CD4-positive, CD25-positive, alpha-beta regulatory T cell (primary cell): ENCODE measurements around the gene ZFP3. TPM values are rescaled to one million over a fixed set of nuclear protein-coding genes. Genes with fewer than 3 reads are reported as not detected.
"Not testable (repeated sequence)": the region's sequence is repeated elsewhere in the genome, so short reads cannot be mapped to it uniquely, and the experiment has no call there.

Source experiments
- ATAC-seq, 2 donors: fragments of 150-1000 bp; cut with Tn5 transposase; one replicate each; pipeline ENCODE4 v1.10.0; 2021; ENCODE audit warnings: low read depth in 2 of 2, moderate number of reproducible peaks in 2 of 2, moderate library complexity in 1 of 2
- DNase-seq, 3 donors: peaks; one replicate each; pipeline versions ENCODE4 v3.0.0 to v3.0.0-alpha.2; 2012 to 2022; ENCODE audit warnings: mixed read lengths in 1 of 3
- H3K27ac ChIP-seq: one replicate; pipeline ENCODE4 v1.7.0; 2013; ENCODE audit warnings: mild to moderate bottlenecking, low read length; ENCODE audit not compliant: insufficient read depth, poor library complexity, severe bottlenecking
- H3K27me3 ChIP-seq: one replicate; pipeline ENCODE4 v1.7.0; 2013; ENCODE audit warnings: low read length; ENCODE audit not compliant: control insufficient read depth, insufficient read depth
- H3K36me3 ChIP-seq: one replicate; pipeline ENCODE4 v1.7.0; 2013; ENCODE audit warnings: mild to moderate bottlenecking, low read length, moderate library complexity; ENCODE audit not compliant: control insufficient read depth, insufficient read depth
- H3K4me1 ChIP-seq: 2 replicates; pipeline ENCODE4 v1.7.0; 2013; ENCODE audit warnings: mild to moderate bottlenecking, low read length; ENCODE audit not compliant: insufficient read depth, control insufficient read depth, poor library complexity, severe bottlenecking
- H3K4me3 ChIP-seq: one replicate; pipeline ENCODE4 v1.7.0; 2013; ENCODE audit warnings: low read depth, mild to moderate bottlenecking, low read length, moderate library complexity
- H3K9me3 ChIP-seq, 2 experiments: 1 replicate in 1 of 2; 2 replicates in 1 of 2; pipeline ENCODE4 v1.7.0; 2013; ENCODE audit warnings: low read length in 2 of 2, mild to moderate bottlenecking in 1 of 2, moderate library complexity in 1 of 2; ENCODE audit not compliant: control insufficient read depth in 2 of 2
- H3K27ac Mint-ChIP-seq, 3 donors: one replicate each; pipeline ENCODE4 v1.8.0; 2020 to 2022; ENCODE audit warnings: mild to moderate bottlenecking in 3 of 3, mixed read lengths in 3 of 3, moderate library complexity in 2 of 3
- H3K27me3 Mint-ChIP-seq: one replicate; pipeline ENCODE4 v1.8.0; 2022; ENCODE audit warnings: mild to moderate bottlenecking, mixed read lengths
- H3K36me3 Mint-ChIP-seq: one replicate; pipeline ENCODE4 v1.8.0; 2020; ENCODE audit warnings: mixed read lengths
- H3K4me1 Mint-ChIP-seq, 4 donors: one replicate each; pipeline ENCODE4 v1.8.0; 2020 to 2022; ENCODE audit warnings: mixed read lengths in 4 of 4, mild to moderate bottlenecking in 1 of 4
- H3K4me3 Mint-ChIP-seq, 4 donors: one replicate each; pipeline ENCODE4 v1.8.0; 2020 to 2022; ENCODE audit warnings: mild to moderate bottlenecking in 4 of 4, mixed read lengths in 4 of 4, moderate library complexity in 3 of 4
- H3K9me3 Mint-ChIP-seq, 7 donors: one replicate each; pipeline ENCODE4 v1.8.0; 2020 to 2022; ENCODE audit warnings: mixed read lengths in 7 of 7, mild to moderate bottlenecking in 3 of 7, moderate library complexity in 2 of 7
- polyA plus RNA-seq, 4 donors: library from polyadenylated mRNA; unstranded; fragments of 300-500 nt; fragmentation: Illumina TruSeq; gene quantifications; one replicate each; pipeline ENCODE4 v1.2.3, GENCODE V29; 2021
- total RNA-seq: library from RNA; stranded (reverse); gene quantifications from one replicate; pipeline ENCODE4 v1.2.3, GENCODE V29; 2022

Gene ZFP3
- total and polyA plus RNA-seq, 5 donors from 2014 or later: 0.32 to 2.5 (median 1.8) TPM

DNA sequence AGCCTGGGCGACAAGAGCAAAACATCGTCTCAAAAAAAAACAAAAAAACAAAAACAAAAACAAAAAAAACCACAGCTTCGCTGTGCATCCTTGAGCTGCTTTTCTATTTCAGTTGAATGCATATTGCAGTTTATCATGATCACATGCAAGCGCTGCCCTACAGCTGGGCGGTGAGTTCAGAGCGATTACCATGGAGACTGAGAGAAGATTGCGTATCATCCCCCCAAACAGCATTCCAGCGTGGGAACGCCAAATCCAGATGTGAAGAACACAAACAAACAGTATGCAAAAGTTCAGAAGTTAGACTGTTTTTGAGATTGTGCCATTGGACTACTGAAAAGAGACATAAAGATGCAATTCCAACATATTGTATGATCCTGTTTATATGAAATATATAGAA is 28.0 kb upstream of the ZFP3 start:
- Histone ChIP-seq H3K36me3 (no peaks in the 10 kb centered on the region), H3K4me1 (peaks cover 40% of the 10 kb centered on the region), H3K4me3 (no peak overlapping the region), H3K27ac (peak overlapping the region; percentile 47), H3K27me3 (no peaks in the 10 kb centered on the region), H3K9me3 (no peaks in the 10 kb centered on the region)
- H3K27me3 Mint-ChIP-seq: no peaks in the 10 kb centered on the region
- peak overlapping the region; percentile 83 to 98 (median 98) for H3K27ac Mint-ChIP-seq
- ATAC-seq (no peak), DNase-seq (no peak)
- H3K9me3 Mint-ChIP-seq: peaks cover 0 to 2% (median 0%) of the 10 kb centered on the region in 7 donors
- H3K4me1 Mint-ChIP-seq: peaks cover 15 to 59% (median 35%) of the 10 kb centered on the region in 4 donors
- peaks cover 3% of the 10 kb centered on the region for H3K36me3 Mint-ChIP-seq
- peak overlapping the region in 1 of 4 donors; percentile 80 for H3K4me3 Mint-ChIP-seq

- no peak overlapping the region for H3K27ac Mint-ChIP-seq
- Histone ChIP-seq H3K4me1 (peaks cover 3% of the 10 kb centered on the region), H3K36me3 (no peaks in the 10 kb centered on the region), H3K9me3 (no peaks in the 10 kb centered on the region), H3K27ac (no peak overlapping the region), H3K27me3 (no peaks in the 10 kb centered on the region), H3K4me3 (no peak overlapping the region)
- no peak for DNase-seq
- peaks cover 0 to 1% (median 0%) of the 10 kb centered on the region in 7 donors for H3K9me3 Mint-ChIP-seq
- H3K36me3 Mint-ChIP-seq: peaks cover 3% of the 10 kb centered on the region
- no peaks in the 10 kb centered on the region for H3K27me3 Mint-ChIP-seq
- peaks cover 0 to 15% (median 4%) of the 10 kb centered on the region in 4 donors for H3K4me1 Mint-ChIP-seq
- peak overlapping the region in 1 of 4 donors; percentile 65 for H3K4me3 Mint-ChIP-seq
- no peak for ATAC-seq
Measured at GRCh38 chr17:5055543-5055942, 22.7 kb upstream of the ZFP3 start.

DNA sequence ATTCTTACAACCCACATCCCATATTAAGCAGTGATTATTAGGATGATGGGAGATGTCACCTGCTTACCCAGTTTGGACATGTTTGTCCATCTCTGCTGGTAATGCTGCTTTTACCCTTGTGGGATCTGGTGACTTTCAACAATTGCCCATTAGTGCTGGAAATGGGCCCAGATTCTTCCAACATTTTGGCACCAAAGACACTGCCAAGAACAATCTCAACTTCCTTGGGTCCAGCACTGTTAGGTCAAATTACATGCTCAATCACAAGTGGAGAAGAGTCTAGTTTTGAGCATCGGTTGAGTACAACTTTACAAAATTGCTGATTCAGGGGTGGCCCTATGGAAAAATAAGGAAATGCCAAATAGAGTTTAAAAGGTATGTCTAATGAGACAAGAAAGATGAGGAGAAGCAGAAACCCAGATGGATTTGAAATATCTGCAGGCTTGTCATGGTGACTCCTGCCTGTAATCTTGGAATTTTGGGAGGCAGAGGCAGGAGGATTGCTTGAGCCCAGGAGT is 13.0 kb upstream of the ZFP3 start:
- Histone ChIP-seq H3K27ac (no peak overlapping the region), H3K4me1 (peaks cover 5% of the 10 kb centered on the region), H3K4me3 (no peak overlapping the region), H3K27me3 (no peaks in the 10 kb centered on the region), H3K9me3 (no peaks in the 10 kb centered on the region), H3K36me3 (no peaks in the 10 kb centered on the region)
- Mint-ChIP-seq H3K4me3 (no peak overlapping the region), H3K27ac (no peak overlapping the region), H3K9me3 (no peaks in the 10 kb centered on the region), H3K4me1 (peaks cover 3 to 8% (median 6%) of the 10 kb centered on the region in 4 donors), H3K36me3 (peaks cover 5% of the 10 kb centered on the region), H3K27me3 (peaks cover 13% of the 10 kb centered on the region)
- DNase-seq: no peak
- no peak for ATAC-seq

GRCh38 chr17:5068236-5068635 is 10.0 kb upstream of the ZFP3 start:
- DNase-seq (no peak), ATAC-seq (no peak)
- Mint-ChIP-seq H3K4me1 (peaks cover 0 to 3% (median 0%) of the 10 kb centered on the region in 4 donors), H3K27ac (no peak overlapping the region), H3K27me3 (peaks cover 13% of the 10 kb centered on the region), H3K36me3 (peaks cover 5% of the 10 kb centered on the region), H3K9me3 (no peaks in the 10 kb centered on the region), H3K4me3 (no peak overlapping the region)
- Histone ChIP-seq H3K36me3 (no peaks in the 10 kb centered on the region), H3K27ac (no peak overlapping the region), H3K4me1 (no peaks in the 10 kb centered on the region), H3K4me3 (no peak overlapping the region), H3K27me3 (no peaks in the 10 kb centered on the region), H3K9me3 (no peaks in the 10 kb centered on the region)

DNA sequence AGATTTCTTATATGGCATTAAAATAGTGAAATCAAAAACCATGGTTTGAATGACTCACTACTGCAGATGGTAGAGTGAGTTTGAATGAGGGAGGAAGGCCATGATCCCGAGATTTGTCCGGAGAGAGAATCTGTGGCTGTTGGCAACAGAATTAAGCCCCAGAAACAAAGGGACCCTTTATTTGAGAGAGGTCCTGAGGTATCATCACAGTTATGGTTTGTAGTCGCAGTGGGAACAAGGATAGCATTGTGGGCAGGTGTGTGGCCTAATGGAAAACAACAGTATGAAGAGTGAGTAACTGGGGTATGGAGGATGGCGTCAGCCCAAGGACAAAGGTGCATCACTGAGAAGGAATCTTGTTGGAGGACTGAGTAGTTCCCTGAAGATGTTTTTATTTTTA is 8.5 kb upstream of the ZFP3 start:
- Mint-ChIP-seq H3K4me3 (no peak overlapping the region), H3K27me3 (peaks cover 13% of the 10 kb centered on the region), H3K9me3 (no peaks in the 10 kb centered on the region), H3K27ac (no peak overlapping the region), H3K4me1 (peaks cover 0 to 3% (median 0%) of the 10 kb centered on the region in 4 donors), H3K36me3 (peaks cover 5% of the 10 kb centered on the region)
- Histone ChIP-seq H3K4me3 (no peak overlapping the region), H3K4me1 (no peaks in the 10 kb centered on the region), H3K27ac (no peak overlapping the region), H3K27me3 (no peaks in the 10 kb centered on the region), H3K9me3 (no peaks in the 10 kb centered on the region), H3K36me3 (no peaks in the 10 kb centered on the region)
- no peak for DNase-seq
- ATAC-seq: no peak

DNA sequence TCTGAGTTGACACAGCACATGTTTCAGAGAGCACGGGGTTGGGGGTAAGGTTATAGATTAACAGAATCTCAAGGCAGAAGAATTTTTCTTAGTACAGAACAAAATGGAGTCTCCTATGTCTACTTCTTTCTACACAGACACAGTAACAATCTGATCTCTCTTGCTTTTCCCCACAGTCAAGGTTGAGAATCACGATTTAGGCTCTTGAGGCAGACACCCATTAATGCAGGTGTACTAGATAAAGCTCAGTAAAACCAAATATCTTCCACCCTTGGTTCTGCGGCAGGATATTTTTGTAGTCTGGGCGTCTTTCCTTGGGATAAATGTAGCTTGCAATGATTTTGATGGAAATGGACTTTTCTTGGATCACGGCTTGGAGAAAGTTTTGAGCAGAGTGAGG is 2.8 kb upstream of the ZFP3 start:
- H3K9me3 ChIP-seq, H3K9me3 Mint-ChIP-seq, H3K27ac ChIP-seq, DNase-seq, H3K27ac Mint-ChIP-seq, H3K27me3 ChIP-seq, H3K27me3 Mint-ChIP-seq, H3K36me3 ChIP-seq, H3K36me3 Mint-ChIP-seq, H3K4me3 ChIP-seq, ATAC-seq: not testable (repeated sequence)
- H3K4me1 ChIP-seq: peaks cover 18% of the 10 kb centered on the region
- Mint-ChIP-seq H3K4me3 (peak overlapping the region in 1 of 4 donors; percentile 9), H3K4me1 (peaks cover 9 to 26% (median 17%) of the 10 kb centered on the region in 4 donors)

DNA sequence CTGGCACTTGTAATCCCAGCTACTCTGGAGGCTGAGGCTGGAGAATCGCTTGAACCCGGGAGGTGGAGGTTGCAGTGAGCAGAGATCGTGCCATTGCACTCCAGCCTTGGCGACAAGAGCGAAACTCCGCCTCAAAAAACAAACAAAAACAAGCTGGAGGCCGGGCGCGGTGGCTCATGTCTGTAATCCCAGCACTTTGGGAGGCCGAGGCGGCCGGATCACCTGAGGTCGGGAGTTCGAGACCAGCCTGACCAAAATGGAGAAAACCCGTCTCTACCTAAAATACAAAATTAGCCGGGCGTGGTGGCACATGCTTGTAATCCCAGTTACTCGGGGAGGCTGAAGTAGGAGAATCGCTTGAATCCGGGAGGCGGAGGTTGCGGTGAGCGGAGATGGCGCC is 992 bp upstream of the ZFP3 start:
- not testable (repeated sequence) for DNase-seq, H3K27me3 Mint-ChIP-seq, H3K9me3 ChIP-seq, H3K36me3 ChIP-seq, H3K4me3 ChIP-seq, H3K9me3 Mint-ChIP-seq, H3K27ac ChIP-seq, ATAC-seq, H3K27me3 ChIP-seq
- peaks cover 10% of the 10 kb centered on the region for H3K36me3 Mint-ChIP-seq
- peaks cover 18% of the 10 kb centered on the region for H3K4me1 ChIP-seq
- H3K27ac Mint-ChIP-seq: peak overlapping the region; percentile 84 to 90 (median 87)
- peak overlapping the region; percentile 89 to 100 (median 94) for H3K4me3 Mint-ChIP-seq
- peaks cover 9 to 33% (median 23%) of the 10 kb centered on the region in 4 donors for H3K4me1 Mint-ChIP-seq

DNA sequence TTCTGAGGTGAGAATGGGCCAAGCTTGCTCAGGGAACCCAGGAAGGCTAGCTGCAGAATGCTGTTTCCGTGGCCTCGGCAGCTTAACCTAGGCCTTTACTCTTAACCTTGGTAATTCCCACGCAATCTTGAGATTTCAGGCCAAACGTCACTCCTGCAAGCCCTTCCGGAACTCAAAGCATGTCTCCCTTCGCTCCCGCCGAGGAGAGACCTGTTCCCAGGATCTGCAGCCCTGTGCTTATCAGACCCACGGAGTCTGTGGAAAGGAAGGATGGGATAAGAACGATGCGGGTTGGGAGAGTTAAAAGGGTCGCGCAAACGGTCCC is 524 bp upstream of the ZFP3 start:
- Histone ChIP-seq H3K4me1 (peaks cover 18% of the 10 kb centered on the region), H3K27ac (peak overlapping the region; percentile 68), H3K4me3 (peak overlapping the region; percentile 88), H3K27me3 (no peaks in the 10 kb centered on the region), H3K36me3 (no peaks in the 10 kb centered on the region), H3K9me3 (peaks cover 2 to 5% of the 10 kb centered on the region in 2 experiments)
- DNase-seq: no peak
- Mint-ChIP-seq H3K4me1 (peaks cover 9 to 33% (median 23%) of the 10 kb centered on the region in 4 donors), H3K9me3 (peaks cover 0 to 4% (median under 1%) of the 10 kb centered on the region in 7 donors), H3K27me3 (no peaks in the 10 kb centered on the region), H3K4me3 (peak overlapping the region; percentile 89 to 100 (median 94)), H3K36me3 (peaks cover 11% of the 10 kb centered on the region), H3K27ac (peak overlapping the region in 2 of 3 donors; percentile 87 to 90)
- no peak for ATAC-seq
